HK-2 (cell line): ENCODE measurements around the gene ERF.

Experiments
- DNase-seq: peaks from one replicate; pipeline ENCODE4 v3.0.0-alpha.2; 2018; ENCODE audit not compliant: unreplicated experiment

Gene ERF

GRCh38 chr19:42254850-42255765, at the start of gene ERF:
Gene ERF (minus strand): TSS chr19:42255128. CDS start chr19:42254999, 129 bp downstream.
- peak; percentile 95 for DNase-seq

DNA sequence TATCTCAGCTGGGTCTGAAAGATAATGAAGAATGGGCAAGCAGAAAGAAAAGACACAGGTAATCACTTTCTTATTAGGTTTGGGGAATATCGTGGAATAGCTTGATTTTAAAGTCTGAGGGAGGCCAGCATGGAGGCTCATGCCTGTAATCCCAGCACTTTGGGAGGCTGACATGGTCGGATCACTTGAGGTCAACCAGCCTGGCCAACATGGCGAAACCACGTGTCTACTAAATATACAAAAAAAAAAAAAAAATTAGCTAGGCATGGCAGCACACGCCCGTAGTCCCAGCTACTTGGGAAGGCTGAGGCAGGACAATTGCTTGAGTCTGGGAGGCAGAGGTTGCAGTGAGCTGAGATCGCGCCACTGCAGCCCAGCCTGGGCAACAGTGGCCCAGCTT, 48.9 kb upstream of the ERF start:
- DNase-seq = no peak

DNA sequence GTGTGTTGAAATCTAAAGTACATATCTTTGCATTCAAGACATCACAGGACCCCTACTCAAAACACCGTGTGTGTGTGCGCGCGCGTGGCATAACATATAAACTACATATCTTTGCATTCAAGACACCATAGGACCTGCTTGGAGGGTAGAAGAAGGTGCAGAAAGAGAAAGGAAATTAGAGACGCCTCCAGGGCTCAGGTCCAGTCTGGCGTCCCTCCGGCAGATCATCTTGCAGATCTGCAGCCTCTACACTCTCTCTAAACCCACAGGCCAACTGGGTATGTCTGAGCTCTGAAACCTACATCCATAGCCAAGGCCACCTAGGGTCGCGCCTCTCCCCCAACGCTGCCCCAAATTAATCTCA, 48.2 kb upstream of the ERF start:
- no peak for DNase-seq

DNA sequence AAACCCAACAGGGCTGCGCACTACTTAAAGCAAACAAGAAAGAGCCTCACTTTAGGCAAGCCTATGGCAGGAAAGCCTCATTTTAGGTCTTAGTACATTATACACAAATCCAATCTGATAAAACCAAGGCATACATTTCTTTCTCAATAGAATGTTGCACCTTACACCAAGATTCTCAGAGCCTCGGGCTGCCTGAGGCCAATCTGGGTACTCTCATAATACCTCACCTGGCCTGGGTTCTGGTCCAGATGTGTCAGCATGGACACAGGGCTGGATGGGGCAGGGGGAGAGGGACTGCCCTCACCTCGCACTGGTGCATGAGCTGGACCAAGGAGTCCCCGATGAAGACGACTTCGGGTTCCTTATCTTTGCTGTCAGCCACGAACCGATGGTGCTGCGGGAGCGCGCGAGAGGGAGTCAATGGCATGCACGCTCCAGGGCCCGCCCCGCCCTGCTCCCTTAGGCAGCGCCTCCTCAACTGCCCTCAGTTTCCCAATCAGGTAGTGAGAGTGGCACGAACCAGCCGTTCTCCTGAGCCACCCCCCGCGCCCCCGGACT, 46.8 kb upstream of the ERF start, which contains the start of gene PRR19:
Gene PRR19 (plus strand): TSS at position 487 of the 558 bp plus-strand sequence. CDS start 7,453 bp downstream, outside the sequence.
- peak; percentile 40 for DNase-seq

- no peak for DNase-seq
Measured at GRCh38 chr19:42297039-42297438, 42.1 kb upstream of the ERF start.

- DNase-seq = peak; percentile 87
Measured at GRCh38 chr19:42295831-42296525, 41.0 kb upstream of the ERF start.

DNA sequence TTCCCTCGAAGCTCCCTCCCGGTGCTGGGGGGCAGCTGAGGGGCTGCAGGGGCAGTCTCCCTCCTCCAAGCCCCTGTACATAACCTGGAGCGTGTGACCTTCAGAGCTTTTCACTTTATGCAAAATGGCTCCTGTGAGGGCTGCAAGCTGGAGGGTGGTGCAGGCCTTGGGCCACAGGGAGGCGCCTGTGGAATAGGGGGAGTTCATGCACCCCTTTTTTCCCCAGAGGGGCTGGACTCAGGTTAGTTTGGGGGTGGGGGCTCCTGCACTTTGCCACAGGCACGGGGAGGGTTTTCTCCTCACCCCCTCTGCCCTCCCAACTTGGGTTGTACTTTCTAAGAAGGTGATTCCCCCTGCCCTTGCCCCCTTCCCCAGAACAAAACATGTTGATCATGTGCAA, 40.4 kb upstream of the ERF start:
- DNase-seq = no peak

- no peak for DNase-seq
Measured at GRCh38 chr19:42294471-42295137, 39.7 kb upstream of the ERF start.

DNA sequence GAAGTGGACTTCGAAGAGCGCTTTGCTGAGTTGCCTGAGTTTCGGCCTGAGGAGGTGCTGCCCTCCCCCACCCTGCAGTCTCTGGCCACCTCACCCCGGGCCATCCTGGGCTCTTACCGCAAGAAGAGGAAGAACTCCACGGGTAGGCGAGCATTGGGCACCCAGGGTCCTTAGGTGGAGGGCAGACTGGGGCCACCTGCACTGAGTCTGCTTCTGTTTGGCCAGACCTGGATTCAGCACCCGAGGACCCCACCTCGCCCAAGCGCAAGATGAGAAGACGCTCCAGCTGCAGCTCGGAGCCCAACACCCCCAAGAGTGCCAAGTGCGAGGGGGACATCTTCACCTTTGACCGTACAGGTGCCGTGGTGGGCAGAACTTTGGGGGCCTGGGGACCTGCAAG, 39.0 kb upstream of the ERF start:
- DNase-seq = no peak

DNA sequence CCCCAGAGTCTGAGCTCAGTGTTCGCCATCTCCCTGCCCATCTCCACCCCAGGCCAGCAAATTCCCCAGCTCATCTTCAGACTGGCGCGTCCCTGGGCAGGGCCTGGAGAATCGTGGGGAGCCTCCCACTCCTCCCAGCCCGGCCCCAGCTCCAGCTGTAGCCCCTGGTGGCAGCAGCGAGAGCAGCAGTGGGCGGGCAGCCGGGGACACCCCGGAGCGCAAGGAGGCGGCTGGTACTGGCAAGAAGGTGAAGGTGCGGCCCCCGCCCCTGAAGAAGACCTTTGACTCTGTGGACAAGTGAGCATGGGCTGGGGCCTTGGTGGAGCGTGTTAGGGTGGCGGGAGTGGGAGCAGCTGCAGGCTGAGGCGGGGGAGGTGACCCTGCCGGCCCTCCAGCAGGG, 38.6 kb upstream of the ERF start:
- DNase-seq = no peak

DNA sequence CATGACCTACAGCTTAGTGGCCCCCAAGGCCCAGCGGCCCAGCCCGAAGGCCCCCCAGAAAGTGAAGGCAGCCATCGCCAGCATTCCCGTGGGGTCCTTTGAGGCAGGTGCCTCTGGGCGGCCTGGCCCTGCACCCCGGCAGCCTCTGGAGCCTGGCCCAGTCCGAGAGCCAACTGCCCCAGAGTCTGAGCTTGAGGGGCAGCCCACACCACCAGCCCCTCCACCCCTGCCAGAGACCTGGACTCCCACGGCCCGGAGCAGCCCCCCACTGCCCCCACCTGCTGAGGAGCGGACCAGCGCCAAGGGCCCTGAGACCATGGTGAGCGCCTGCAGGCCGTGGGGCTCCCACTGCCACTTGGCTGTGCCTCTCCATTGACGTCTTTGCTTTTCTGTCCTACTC, 38.0 kb upstream of the ERF start:
- DNase-seq = no peak

GRCh38 chr19:42292042-42292960, 37.4 kb upstream of the ERF start:
- no peak for DNase-seq

DNA sequence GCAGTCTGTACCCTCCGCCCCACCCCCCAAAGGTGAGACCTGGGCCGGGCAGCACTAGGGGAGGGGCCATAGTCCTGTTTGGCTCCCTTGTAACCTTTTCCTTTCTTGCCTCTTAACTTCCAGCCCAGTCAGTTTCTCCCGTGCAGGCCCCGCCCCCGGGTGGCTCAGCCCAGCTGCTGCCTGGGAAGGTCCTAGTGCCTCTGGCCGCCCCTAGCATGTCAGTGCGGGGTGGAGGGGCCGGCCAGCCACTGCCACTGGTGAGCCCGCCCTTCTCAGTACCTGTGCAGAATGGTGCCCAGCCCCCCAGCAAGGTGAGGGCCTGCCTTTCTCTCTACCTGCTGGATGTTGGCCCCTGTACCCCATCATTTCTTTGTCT, 36.5 kb upstream of the ERF start:
- DNase-seq = no peak

DNA sequence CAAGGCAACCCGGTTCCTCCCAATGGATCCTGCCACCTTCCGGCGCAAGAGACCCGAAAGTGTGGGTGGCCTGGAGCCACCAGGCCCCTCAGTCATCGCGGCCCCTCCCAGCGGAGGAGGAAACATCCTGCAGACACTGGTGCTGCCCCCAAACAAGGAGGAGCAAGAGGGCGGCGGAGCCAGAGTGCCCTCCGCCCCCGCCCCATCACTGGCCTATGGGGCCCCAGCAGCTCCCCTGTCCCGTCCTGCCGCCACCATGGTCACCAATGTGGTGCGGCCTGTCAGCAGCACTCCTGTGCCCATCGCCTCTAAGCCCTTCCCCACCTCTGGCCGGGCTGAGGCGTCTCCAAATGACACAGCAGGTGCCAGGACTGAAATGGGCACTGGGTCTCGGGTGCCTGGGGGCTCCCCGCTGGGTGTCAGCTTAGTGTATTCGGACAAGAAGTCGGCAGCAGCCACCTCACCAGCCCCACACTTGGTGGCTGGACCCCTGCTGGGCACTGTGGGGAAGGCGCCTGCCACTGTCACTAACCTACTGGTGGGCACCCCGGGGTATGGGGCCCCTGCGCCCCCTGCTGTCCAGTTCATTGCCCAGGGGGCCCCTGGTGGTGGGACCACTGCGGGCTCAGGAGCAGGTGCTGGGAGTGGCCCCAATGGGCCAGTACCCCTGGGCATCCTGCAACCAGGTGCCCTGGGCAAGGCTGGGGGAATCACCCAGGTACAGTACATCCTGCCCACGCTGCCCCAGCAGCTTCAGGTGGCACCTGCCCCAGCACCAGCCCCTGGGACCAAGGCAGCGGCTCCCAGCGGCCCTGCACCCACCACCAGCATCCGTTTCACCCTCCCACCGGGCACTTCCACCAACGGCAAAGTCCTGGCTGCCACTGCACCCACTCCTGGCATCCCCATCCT, 35.9 kb upstream of the ERF start:
- DNase-seq = peak; percentile 51

DNA sequence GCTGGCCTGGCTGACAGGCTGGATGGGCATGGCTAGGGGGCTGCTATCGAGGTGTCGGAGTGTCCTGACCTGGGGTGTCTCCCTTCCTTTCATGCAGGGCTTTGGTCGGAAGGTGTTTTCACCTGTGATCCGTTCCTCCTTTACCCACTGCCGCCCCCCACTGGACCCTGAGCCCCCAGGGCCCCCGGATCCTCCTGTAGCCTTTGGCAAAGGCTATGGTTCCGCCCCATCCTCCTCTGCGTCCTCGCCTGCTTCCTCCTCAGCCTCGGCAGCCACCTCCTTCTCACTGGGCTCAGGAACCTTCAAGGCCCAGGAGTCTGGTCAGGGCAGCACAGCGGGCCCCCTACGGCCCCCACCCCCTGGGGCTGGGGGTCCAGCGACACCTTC, 35.2 kb upstream of the ERF start:
- DNase-seq = no peak

- DNase-seq = no peak
Measured at GRCh38 chr19:42289556-42290041, 34.7 kb upstream of the ERF start.

- DNase-seq = no peak
Measured at GRCh38 chr19:42288881-42289555, 34.1 kb upstream of the ERF start.

DNA sequence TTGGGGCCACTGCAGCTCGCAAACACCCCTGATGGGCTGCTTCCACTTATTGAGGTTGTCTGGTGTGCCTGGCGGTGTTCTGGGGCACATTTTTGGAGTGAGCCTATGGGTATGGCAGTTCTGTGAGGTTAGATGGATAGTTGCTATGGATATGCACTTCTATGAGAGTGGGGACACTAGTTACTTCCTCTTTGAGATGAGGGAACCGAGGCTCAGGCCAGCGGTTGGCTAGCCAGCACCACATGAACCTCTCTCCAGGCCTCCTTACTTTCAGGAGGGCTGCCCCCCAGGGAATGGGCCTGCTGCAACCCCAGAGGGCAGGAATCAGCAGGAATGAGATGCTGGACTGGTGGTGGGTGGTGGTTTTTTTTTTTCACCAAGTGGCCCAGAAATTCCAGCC, 33.5 kb upstream of the ERF start:
- DNase-seq = no peak

DNA sequence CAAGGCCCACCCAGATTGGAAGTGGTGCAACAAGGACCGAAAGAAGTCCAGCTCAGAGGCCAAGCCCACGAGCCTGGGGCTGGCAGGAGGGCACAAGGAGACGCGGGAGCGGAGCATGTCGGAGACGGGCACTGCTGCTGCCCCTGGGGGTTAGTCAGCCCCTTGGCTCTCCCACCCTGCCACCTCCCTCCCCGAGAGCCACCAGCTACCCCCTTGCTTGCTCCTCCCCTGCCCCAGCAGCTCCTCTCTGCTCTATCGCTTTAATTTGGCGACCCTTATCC, 32.8 kb upstream of the ERF start:
- DNase-seq = no peak
